ENCODE results near the gene SNX5. TPM values are rescaled to one million over a fixed set of nuclear protein-coding genes. Genes with fewer than 3 reads are reported as not detected.

Gene SNX5
- total and polyA plus RNA-seq, 2 of the 13 experiments (the other 11 are each of a cell fraction or from before 2014, with no cell fraction given): 664 to 1,040 TPM

- TF ChIP-seq ZBTB4 (CRISPR knock-in tag; IDR thresholded peaks at IDR 0.05; ENCODE audit: borderline replicate concordance) (peak; percentile 73), ZIK1 (CRISPR knock-in tag; IDR thresholded peaks at IDR 0.05; ENCODE audit: borderline replicate concordance, low read depth) (no peak), MLLT10 (CRISPR knock-in tag; IDR thresholded peaks at IDR 0.05) (no peak), ZNF761 (CRISPR knock-in tag; conservative IDR thresholded peaks at IDR 0.05) (peak; percentile 84; the same call in 1 of the 2 replicates), HOXA3 (CRISPR knock-in tag; IDR thresholded peaks at IDR 0.05) (peak; percentile 93), CTCF (CRISPR knock-in tag; IDR thresholded peaks at IDR 0.05) (peak; percentile 58), KDM3A (CRISPR knock-in tag; IDR thresholded peaks at IDR 0.05; ENCODE audit: low read depth) (no peak), KLF13 (CRISPR knock-in tag; IDR thresholded peaks at IDR 0.05) (no peak), FOXK2 (IDR thresholded peaks at IDR 0.05) (0 out of 2 replicates have a peak, but pooled peaks have one; percentile 35), ZNF441 (CRISPR knock-in tag; IDR thresholded peaks at IDR 0.05; ENCODE audit: borderline replicate concordance) (peak; percentile 81), ATF2 (CRISPR knock-in tag; IDR thresholded peaks at IDR 0.05) (peak; percentile 88), ZSCAN12 (CRISPR knock-in tag; IDR thresholded peaks at IDR 0.05) (0 out of 2 replicates have a peak, but pooled peaks have one; percentile 32), PHF20 (CRISPR knock-in tag; IDR thresholded peaks at IDR 0.05) (no peak), ARHGAP35 (CRISPR knock-in tag; IDR thresholded peaks at IDR 0.05; ENCODE audit: borderline replicate concordance) (no peak), DR1 (CRISPR knock-in tag; IDR thresholded peaks at IDR 0.05) (no peak), ZNF350 (CRISPR knock-in tag; IDR thresholded peaks at IDR 0.05; ENCODE audit: borderline replicate concordance, low read depth) (0 out of 2 replicates have a peak, but pooled peaks have one; percentile 74)
- TF ChIP-seq, protein P1, sequence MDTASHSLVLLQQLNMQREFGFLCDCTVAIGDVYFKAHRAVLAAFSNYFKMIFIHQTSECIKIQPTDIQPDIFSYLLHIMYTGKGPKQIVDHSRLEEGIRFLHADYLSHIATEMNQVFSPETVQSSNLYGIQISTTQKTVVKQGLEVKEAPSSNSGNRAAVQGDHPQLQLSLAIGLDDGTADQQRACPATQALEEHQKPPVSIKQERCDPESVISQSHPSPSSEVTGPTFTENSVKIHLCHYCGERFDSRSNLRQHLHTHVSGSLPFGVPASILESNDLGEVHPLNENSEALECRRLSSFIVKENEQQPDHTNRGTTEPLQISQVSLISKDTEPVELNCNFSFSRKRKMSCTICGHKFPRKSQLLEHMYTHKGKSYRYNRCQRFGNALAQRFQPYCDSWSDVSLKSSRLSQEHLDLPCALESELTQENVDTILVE (CRISPR knock-in tag; IDR thresholded peaks at IDR 0.05): 0 out of 2 replicates have a peak, but pooled peaks have one; percentile 64
- TF ChIP-seq, protein P2, sequence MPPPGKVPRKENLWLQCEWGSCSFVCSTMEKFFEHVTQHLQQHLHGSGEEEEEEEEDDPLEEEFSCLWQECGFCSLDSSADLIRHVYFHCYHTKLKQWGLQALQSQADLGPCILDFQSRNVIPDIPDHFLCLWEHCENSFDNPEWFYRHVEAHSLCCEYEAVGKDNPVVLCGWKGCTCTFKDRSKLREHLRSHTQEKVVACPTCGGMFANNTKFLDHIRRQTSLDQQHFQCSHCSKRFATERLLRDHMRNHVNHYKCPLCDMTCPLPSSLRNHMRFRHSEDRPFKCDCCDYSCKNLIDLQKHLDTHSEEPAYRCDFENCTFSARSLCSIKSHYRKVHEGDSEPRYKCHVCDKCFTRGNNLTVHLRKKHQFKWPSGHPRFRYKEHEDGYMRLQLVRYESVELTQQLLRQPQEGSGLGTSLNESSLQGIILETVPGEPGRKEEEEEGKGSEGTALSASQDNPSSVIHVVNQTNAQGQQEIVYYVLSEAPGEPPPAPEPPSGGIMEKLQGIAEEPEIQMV (CRISPR knock-in tag; IDR thresholded peaks at IDR 0.05; ENCODE audit: low read depth): peak; percentile 86; the same call in 1 of the 2 replicates
- TF ChIP-seq, protein P3, sequence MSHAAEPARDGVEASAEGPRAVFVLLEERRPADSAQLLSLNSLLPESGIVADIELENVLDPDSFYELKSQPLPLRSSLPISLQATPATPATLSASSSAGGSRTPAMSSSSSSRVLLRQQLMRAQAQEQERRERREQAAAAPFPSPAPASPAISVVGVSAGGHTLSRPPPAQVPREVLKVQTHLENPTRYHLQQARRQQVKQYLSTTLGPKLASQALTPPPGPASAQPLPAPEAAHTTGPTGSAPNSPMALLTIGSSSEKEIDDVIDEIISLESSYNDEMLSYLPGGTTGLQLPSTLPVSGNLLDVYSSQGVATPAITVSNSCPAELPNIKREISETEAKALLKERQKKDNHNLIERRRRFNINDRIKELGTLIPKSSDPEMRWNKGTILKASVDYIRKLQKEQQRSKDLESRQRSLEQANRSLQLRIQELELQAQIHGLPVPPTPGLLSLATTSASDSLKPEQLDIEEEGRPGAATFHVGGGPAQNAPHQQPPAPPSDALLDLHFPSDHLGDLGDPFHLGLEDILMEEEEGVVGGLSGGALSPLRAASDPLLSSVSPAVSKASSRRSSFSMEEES (CRISPR knock-in tag; IDR thresholded peaks at IDR 0.05): peak; percentile 84
These were observed 71.7 kb downstream of the SNX5 start (continued) for GRCh38 chr20:17896771-17897369.
